PC-3 (cell line): ENCODE results near the gene RFC3. TPM values are rescaled to one million over a fixed set of nuclear protein-coding genes. Genes with fewer than 3 reads are reported as not detected.

ENCODE experiments used
- ATAC-seq: fragments of 200-7000 bp; cut with Tn5 transposase; 2 replicates; pipeline ENCODE4 v1.9.1; 2020; ENCODE audit warnings: mild to moderate bottlenecking, moderate library complexity
- BruUV-seq: library from RNA; stranded (reverse); fragments of 400-500 nt; replicated peaks from 2 replicates; lab custom pipeline; 2021; lab: Mats Ljungman, UMichigan
- CTCF ChIA-PET: fragments of 300-600 bp; sonication (Branson Sonifier 250); formaldehyde crosslinking; loops from one replicate; lab custom pipeline; 2022; ENCODE audit warnings: antibody characterized with exemption; lab: Charles Lee
- POLR2A ChIA-PET: fragments of 300-600 bp; sonication (Branson Sonifier 250); formaldehyde crosslinking; loops from one replicate; lab custom pipeline; 2022; ENCODE audit warnings: antibody characterized with exemption; ENCODE audit not compliant: unreplicated experiment; lab: Charles Lee
- DNase-seq: peaks from one replicate; pipeline ENCODE4 v3.0.0-alpha.2; 2015
- H2AFZ ChIP-seq: fragments of 300-600 bp; sonication (generic); 2 replicates; pipeline ENCODE4 v1.6.0; 2016; ENCODE audit warnings: antibody characterized with exemption, low read length
- H3F3A ChIP-seq: fragments of 300-600 bp; sonication (generic); one replicate; pipeline ENCODE4 v1.6.0; 2017; ENCODE audit warnings: antibody characterized with exemption, low read length, control low read depth, mild to moderate bottlenecking; ENCODE audit not compliant: unreplicated experiment
- H3K27ac ChIP-seq: fragments of 300-600 bp; sonication (generic); 2 replicates; pipeline ENCODE4 v1.5.1; 2016; ENCODE audit warnings: mild to moderate bottlenecking, low read length
- H3K27me3 ChIP-seq: fragments of 300-600 bp; sonication (generic); 2 replicates; pipeline ENCODE4 v1.6.1; 2016; ENCODE audit warnings: low read length, mixed read lengths
- H3K36me3 ChIP-seq: fragments of 300-600 bp; sonication (generic); 2 replicates; pipeline ENCODE4 v1.6.1; 2016; ENCODE audit warnings: low read depth, mixed run types, low read length, mixed read lengths
- H3K4me1 ChIP-seq: fragments of 300-600 bp; sonication (generic); 2 replicates; pipeline ENCODE4 v1.5.1; 2016; ENCODE audit warnings: low read length; ENCODE audit not compliant: insufficient read depth
- H3K4me2 ChIP-seq: fragments of 300-600 bp; sonication (generic); 2 replicates; pipeline ENCODE4 v1.6.0; 2016; ENCODE audit warnings: low read length
- H3K4me3 ChIP-seq: fragments of 300-600 bp; sonication (generic); 2 replicates; pipeline ENCODE4 v1.5.1; 2016; ENCODE audit warnings: mild to moderate bottlenecking, low read length, mixed read lengths
- H3K79me2 ChIP-seq: fragments of 300-600 bp; sonication (generic); 2 replicates; pipeline ENCODE4 v1.6.1; 2017; ENCODE audit warnings: low read length, mixed read lengths
- H3K9ac ChIP-seq: fragments of 300-600 bp; sonication (generic); 2 replicates; pipeline ENCODE4 v1.6.0; 2016; ENCODE audit warnings: mild to moderate bottlenecking, low read length
- H3K9me2 ChIP-seq: fragments of 300-600 bp; sonication (generic); replicated peaks from 2 replicates; pipeline ENCODE4 v1.6.1; 2016; ENCODE audit warnings: mixed run types, low read length, mixed read lengths
- H3K9me3 ChIP-seq: fragments of 300-600 bp; sonication (generic); 2 replicates; pipeline ENCODE4 v1.6.1; 2016; ENCODE audit warnings: low read length, mixed read lengths
- H4K20me1 ChIP-seq: fragments of 300-600 bp; sonication (generic); 2 replicates; pipeline ENCODE4 v1.6.1; 2016; ENCODE audit warnings: low read length, mixed read lengths
- EZH2 ChIP-seq: fragments of 300-600 bp; sonication (generic); IDR thresholded peaks from one replicate; pipeline ENCODE4 v1.6.1; 2017; ENCODE audit warnings: antibody characterized with exemption, mild to moderate bottlenecking, low read length; ENCODE audit not compliant: unreplicated experiment
- EZH2phosphoT487 ChIP-seq: fragments of 300-600 bp; sonication (generic); IDR thresholded peaks from 2 replicates; pipeline ENCODE4 v1.6.1; 2018; ENCODE audit warnings: mild to moderate bottlenecking, antibody characterized with exemption, low read length, borderline replicate concordance
- intact Hi-C: fragments of 100-400 bp; cut with micrococcal nuclease; formaldehyde crosslinking; loops from 2 replicates; pipeline ENCODE4 v1.9.0; 2023
- total RNA-seq: library from RNA; depleted of rRNA; stranded (reverse); fragments of >200 nt; gene quantifications from 2 replicates; pipeline ENCODE4 v1.2.3, GENCODE V29; 2014
- TF ChIP-seq, protein P1 (sequence below): fragments of 300-600 bp; sonication (generic); conservative IDR thresholded peaks from 2 replicates; pipeline ENCODE4 v1.5.1; 2017; ENCODE audit warnings: antibody characterized with exemption, low read depth, mild to moderate bottlenecking, low read length

The RFC3 gene
- total RNA-seq, 1 experiment from 2014 or later, result 32.2 TPM

DNA sequence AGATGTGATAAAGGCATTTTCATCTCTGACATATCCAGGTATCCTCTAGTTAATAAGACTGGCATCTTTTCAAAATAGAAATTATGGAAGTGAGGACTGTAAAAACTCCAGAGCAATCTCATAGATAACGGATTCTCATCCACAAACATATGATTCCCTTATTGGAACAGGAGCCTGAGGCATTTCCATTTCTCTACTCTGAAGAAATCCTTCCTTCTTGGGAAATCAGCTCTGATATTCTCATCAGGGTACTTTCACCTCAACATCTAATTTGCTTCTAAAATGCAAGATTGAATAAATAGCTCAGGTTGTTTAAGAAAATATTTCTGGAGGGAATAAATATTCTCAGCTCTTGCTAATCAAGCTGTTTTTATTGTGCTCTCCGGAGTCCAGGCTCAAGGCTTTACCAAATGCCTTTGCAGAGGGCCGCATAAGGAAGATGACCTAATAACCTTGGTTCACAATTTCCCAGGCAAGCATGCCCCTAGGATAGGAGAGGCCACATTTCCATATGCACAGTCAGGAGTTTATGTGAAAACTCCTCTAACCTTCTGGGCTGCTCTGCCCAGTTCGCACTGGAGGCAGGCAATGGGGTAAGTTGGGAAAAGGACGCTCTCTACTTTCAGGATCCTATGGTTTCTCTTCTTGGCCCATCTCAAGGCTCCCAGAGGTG is 44.0 kb upstream of the RFC3 start:
- Histone ChIP-seq H3K9ac (no peak overlapping the region), H3K4me3 (no peak overlapping the region), H2AFZ (no peak overlapping the region), H3K4me2 (no peak overlapping the region), H3K9me2 (no peaks in the 10 kb centered on the region), H3K27ac (no peak overlapping the region), H3F3A (no peaks in the 10 kb centered on the region), H4K20me1 (no peaks in the 10 kb centered on the region), H3K36me3 (no peaks in the 10 kb centered on the region), H3K4me1 (no peaks in the 10 kb centered on the region), H3K9me3 (no peaks in the 10 kb centered on the region), H3K79me2 (no peaks in the 10 kb centered on the region), H3K27me3 (no peaks in the 10 kb centered on the region)
- no TSS peak for BruUV-seq
- TF ChIP-seq, protein P1, sequence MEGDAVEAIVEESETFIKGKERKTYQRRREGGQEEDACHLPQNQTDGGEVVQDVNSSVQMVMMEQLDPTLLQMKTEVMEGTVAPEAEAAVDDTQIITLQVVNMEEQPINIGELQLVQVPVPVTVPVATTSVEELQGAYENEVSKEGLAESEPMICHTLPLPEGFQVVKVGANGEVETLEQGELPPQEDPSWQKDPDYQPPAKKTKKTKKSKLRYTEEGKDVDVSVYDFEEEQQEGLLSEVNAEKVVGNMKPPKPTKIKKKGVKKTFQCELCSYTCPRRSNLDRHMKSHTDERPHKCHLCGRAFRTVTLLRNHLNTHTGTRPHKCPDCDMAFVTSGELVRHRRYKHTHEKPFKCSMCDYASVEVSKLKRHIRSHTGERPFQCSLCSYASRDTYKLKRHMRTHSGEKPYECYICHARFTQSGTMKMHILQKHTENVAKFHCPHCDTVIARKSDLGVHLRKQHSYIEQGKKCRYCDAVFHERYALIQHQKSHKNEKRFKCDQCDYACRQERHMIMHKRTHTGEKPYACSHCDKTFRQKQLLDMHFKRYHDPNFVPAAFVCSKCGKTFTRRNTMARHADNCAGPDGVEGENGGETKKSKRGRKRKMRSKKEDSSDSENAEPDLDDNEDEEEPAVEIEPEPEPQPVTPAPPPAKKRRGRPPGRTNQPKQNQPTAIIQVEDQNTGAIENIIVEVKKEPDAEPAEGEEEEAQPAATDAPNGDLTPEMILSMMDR, result no peak
- TF ChIP-seq EZH2 (no peak), EZH2phosphoT487 (no peak)
- CTCF ChIA-PET, result no interaction called here
- no peak for DNase-seq
- POLR2A ChIA-PET, result no interaction called here
- intact Hi-C loops, result no loop called here
- no peak for ATAC-seq

DNA sequence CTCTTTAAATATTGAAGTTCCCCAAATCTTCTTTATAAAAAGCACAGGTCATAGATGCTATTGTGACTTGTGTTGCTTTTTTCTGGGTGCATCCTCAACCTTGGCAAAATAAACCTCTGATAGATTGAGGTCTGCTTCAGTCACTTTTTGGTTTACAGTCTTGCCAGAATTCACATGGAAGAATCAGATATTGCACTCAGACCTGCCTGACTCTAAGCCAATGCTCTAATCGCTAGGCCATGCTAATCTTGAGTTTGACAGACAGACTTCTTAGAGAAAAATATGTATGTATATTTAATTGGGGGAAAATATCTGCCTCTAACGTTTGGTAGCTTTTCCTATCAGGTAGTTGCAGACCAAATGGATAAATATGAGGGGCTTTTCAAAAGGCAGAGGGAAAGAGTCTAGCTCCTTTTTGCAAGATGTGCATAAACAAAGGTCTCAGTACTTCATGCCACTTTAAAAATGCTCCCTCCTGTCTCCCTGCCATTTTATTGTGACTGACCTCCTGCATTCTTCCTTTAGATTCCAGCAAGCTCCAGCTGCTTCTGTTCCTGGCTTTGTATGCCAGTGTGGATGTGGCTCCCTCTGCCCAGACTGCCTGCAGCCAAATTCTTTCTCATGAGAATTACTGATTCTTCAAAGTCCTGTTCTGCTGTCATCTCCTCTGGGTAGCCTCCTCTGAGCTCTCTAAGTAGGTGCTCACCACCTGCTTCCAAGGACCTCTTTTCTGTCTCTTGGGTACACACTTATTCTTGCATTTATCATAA is 42.4 kb upstream of the RFC3 start:
- H3K79me2 ChIP-seq, result no peaks in the 10 kb centered on the region
- no peaks in the 10 kb centered on the region for H3K4me1 ChIP-seq
- no peaks in the 10 kb centered on the region for H4K20me1 ChIP-seq
- H3K9me3 ChIP-seq, result no peaks in the 10 kb centered on the region
- H3K4me2 ChIP-seq, result no peak overlapping the region
- H3K27ac ChIP-seq, result no peak overlapping the region
- no peak for ATAC-seq
- no peaks in the 10 kb centered on the region for H3K36me3 ChIP-seq
- H2AFZ ChIP-seq, result no peak overlapping the region
- TF ChIP-seq, protein P1, result no peak
- TF ChIP-seq EZH2 (no peak), EZH2phosphoT487 (no peak)
- ChIA-PET POLR2A (interaction anchor here (0.8 kb wide), 1 partner anchor 1683 kb away, joined by 4 read pairs; no protein-coding TSS in a partner anchor), CTCF (interaction anchor here (0.6 kb wide), 1 partner anchor 12 kb away, joined by 3 read pairs; no protein-coding TSS in a partner anchor)
- no peak for DNase-seq
- no peaks in the 10 kb centered on the region for H3K27me3 ChIP-seq
- no TSS peak for BruUV-seq
- no peaks in the 10 kb centered on the region for H3K9me2 ChIP-seq
- H3K9ac ChIP-seq, result no peak overlapping the region
- no peak overlapping the region for H3K4me3 ChIP-seq
- intact Hi-C loops, result no loop called here
- no peaks in the 10 kb centered on the region for H3F3A ChIP-seq
